ENCODE data around the gene ZNF215. TPM values are rescaled to one million over a fixed set of nuclear protein-coding genes. Genes with fewer than 3 reads are reported as not detected.

The ZNF215 gene
- total and polyA plus RNA-seq, 2 of the 8 experiments (the other 6 are each of a cell fraction or from before 2014, with no cell fraction given) = 6.4 to 17.9 TPM

- TF ChIP-seq CEBPB (IDR thresholded peaks at IDR 0.05; ENCODE audit: low read depth, low read length) (no peak), SP2 (IDR thresholded peaks at IDR 0.05; ENCODE audit: low read length) (no peak), FOSL1 (IDR thresholded peaks at IDR 0.05; ENCODE audit: insufficient read depth, low read depth, low read length) (no peak)
Measured at GRCh38 chr11:6962141-6962540, 35.9 kb downstream of the ZNF215 start (continued).

Measured in H1 (cell line).